Body of pancreas (tissue), 4 donors: ENCODE data around the gene ADGRL2.

Source experiments
- CTCF ChIP-seq, 7 experiments: fragments of 450-650 bp in 4 of 7; fragments of 200-600 bp in 3 of 7; sonication (generic) in 3 of 7; IDR thresholded peaks; one replicate each; pipeline ENCODE4 v1.5.1; 2016 to 2019; ENCODE audit warnings: antibody characterized with exemption in 7 of 7
- POLR2A ChIP-seq, 3 donors: fragments of 450-650 bp; IDR thresholded peaks; one replicate each; pipeline ENCODE4 v1.6.1; 2016; ENCODE audit warnings: antibody characterized with exemption in 3 of 3, mild to moderate bottlenecking in 2 of 3

- TF ChIP-seq CTCF (IDR thresholded peaks at IDR 0.05) (no peak), POLR2A (IDR thresholded peaks at IDR 0.05) (no peak)
These were observed 34.4 kb downstream of the ADGRL2 start for GRCh38 chr1:81834921-81835698.
